Lung (tissue), 12 donors: ENCODE data around the gene COL4A2. TPM values are rescaled to one million over a fixed set of nuclear protein-coding genes. Genes with fewer than 3 reads are reported as not detected.
"Not testable (repeated sequence)": the region's sequence is repeated elsewhere in the genome, so short reads cannot be mapped to it uniquely, and the experiment has no call there.

Source experiments
- ATAC-seq: fragments of 200-7000 bp; cut with Tn5 transposase; one replicate; pipeline ENCODE4 v1.9.1; 2020; ENCODE audit warnings: moderate number of reproducible peaks; ENCODE audit not compliant: insufficient read depth, low FRiP score
- DNase-seq, 3 donors: peaks; one replicate each; pipeline ENCODE4 v3.0.0-alpha.2; 2013 to 2017
- H3K27ac ChIP-seq, 2 donors: one replicate each; pipeline ENCODE4 v1.5.1; 2013; ENCODE audit warnings: mild to moderate bottlenecking in 2 of 2, moderate library complexity in 2 of 2, control low read depth in 1 of 2, inconsistent platforms in 1 of 2, low read depth in 1 of 2, low read length in 1 of 2
- H3K27me3 ChIP-seq, 3 donors: one replicate each; pipeline ENCODE4 v1.5.1; 2013; ENCODE audit warnings: low read length in 2 of 3; ENCODE audit not compliant: control insufficient read depth in 3 of 3, insufficient read depth in 3 of 3
- H3K36me3 ChIP-seq, 4 donors: one replicate each; pipeline ENCODE4 v1.5.1; 2013; ENCODE audit warnings: low read length in 4 of 4, mild to moderate bottlenecking in 1 of 4, moderate library complexity in 1 of 4; ENCODE audit not compliant: control insufficient read depth in 4 of 4, insufficient read depth in 4 of 4
- H3K4me1 ChIP-seq, 5 donors: one replicate each; pipeline ENCODE4 v1.5.1; 2013; ENCODE audit warnings: low read length in 5 of 5, mild to moderate bottlenecking in 2 of 5, moderate library complexity in 1 of 5; ENCODE audit not compliant: control insufficient read depth in 5 of 5, insufficient read depth in 5 of 5
- H3K4me3 ChIP-seq: one replicate; pipeline ENCODE4 v1.5.1; 2013; ENCODE audit warnings: mild to moderate bottlenecking, control low read depth, moderate library complexity
- H3K9ac ChIP-seq, 2 donors: one replicate each; pipeline ENCODE4 v1.5.1; 2013; ENCODE audit warnings: low read length in 2 of 2, control low read depth in 1 of 2; ENCODE audit not compliant: insufficient read depth in 1 of 2
- H3K9me3 ChIP-seq, 4 donors: one replicate each; pipeline ENCODE4 v1.5.1; 2013; ENCODE audit warnings: low read length in 3 of 4, mild to moderate bottlenecking in 1 of 4, moderate library complexity in 1 of 4; ENCODE audit not compliant: control insufficient read depth in 4 of 4, insufficient read depth in 3 of 4
- CTCF ChIP-seq: IDR thresholded peaks from 2 replicates; pipeline ENCODE4 v1.5.1; 2012; ENCODE audit warnings: mild to moderate bottlenecking; ENCODE audit errors: control extremely low read depth, extremely low read depth
- WGBS, 2 donors: extraction: QIAGEN DNeasy Blood & Tissue Kit; methylation state at CpG; one replicate each; pipeline ENCODE4 v1.1.7; 2013; 5-methylcytosine and 5-hydroxymethylcytosine counted together
- polyA plus RNA-seq, 2 donors: library from polyadenylated mRNA; stranded (reverse); fragments of 200-250 nt; gene quantifications; one replicate each; pipeline ENCODE4 v1.2.1, GENCODE V29; 2013
- total RNA-seq, 2 donors: library from RNA; depleted of rRNA in 1 of 2; stranded (reverse); fragments of >200 nt in 1 of 2; gene quantifications; one replicate each; pipeline ENCODE4 v1.2.1, GENCODE V29; 2014 to 2021
- donor health status: control.
- donor health status: control.
- donor health status: Bipolar disorder and iron deficiency.
- donor health status: healthy.
- donor health status: DM: yes; HTN: yes; CAD: no.

Gene COL4A2
- total and polyA plus RNA-seq, 4 donors: 169 to 627 (median 339) TPM

DNA sequence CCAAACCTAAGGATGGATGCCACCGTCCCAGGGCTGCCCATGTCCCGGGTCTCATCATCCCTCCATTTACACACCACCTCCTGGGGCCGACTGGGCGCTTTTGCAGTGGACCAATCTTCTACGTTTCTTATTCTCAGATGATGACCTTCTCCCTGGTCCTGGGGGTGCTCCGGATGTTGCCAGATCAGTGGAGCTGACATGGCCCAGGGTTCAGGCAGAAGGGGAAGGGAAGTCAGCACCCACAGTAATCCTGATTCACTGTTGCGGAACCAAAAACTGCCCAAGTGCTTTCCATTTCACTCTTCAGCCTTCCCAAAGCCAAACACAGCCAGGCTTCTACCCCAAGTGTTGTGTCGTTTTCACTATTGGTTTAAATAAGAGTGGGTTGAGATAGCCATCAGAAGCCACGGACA is 224.6 kb downstream of the COL4A2 start:
- Histone ChIP-seq H3K27ac (peak overlapping the region in 1 of 2 donors; percentile 62), H3K9ac (no peak overlapping the region), H3K27me3 (no peaks in the 10 kb centered on the region), H3K9me3 (no peaks in the 10 kb centered on the region), H3K4me1 (peaks cover 0 to 22% (median 0%) of the 10 kb centered on the region in 5 donors), H3K4me3 (no peak overlapping the region), H3K36me3 (peaks cover 0 to 3% (median 0%) of the 10 kb centered on the region in 4 donors)
- no peak for TF ChIP-seq CTCF
- peak; percentile 30 for ATAC-seq
- DNase-seq: no peak
- WGBS, 2 donors: 79% methylated on average over 9 of the region's 9 CpGs

GRCh38 chr13:110532258-110532657 is 225.2 kb downstream of the COL4A2 start:
- H3K9me3 ChIP-seq, DNase-seq, H3K27me3 ChIP-seq, H3K36me3 ChIP-seq, H3K9ac ChIP-seq, H3K4me3 ChIP-seq, ATAC-seq, H3K27ac ChIP-seq: not testable (repeated sequence)
- H3K4me1 ChIP-seq: peaks cover 0 to 17% (median 0%) of the 10 kb centered on the region in 5 donors
- 59 to 67% methylated on average over 2 of the region's 2 CpGs for WGBS, 2 donors

DNA sequence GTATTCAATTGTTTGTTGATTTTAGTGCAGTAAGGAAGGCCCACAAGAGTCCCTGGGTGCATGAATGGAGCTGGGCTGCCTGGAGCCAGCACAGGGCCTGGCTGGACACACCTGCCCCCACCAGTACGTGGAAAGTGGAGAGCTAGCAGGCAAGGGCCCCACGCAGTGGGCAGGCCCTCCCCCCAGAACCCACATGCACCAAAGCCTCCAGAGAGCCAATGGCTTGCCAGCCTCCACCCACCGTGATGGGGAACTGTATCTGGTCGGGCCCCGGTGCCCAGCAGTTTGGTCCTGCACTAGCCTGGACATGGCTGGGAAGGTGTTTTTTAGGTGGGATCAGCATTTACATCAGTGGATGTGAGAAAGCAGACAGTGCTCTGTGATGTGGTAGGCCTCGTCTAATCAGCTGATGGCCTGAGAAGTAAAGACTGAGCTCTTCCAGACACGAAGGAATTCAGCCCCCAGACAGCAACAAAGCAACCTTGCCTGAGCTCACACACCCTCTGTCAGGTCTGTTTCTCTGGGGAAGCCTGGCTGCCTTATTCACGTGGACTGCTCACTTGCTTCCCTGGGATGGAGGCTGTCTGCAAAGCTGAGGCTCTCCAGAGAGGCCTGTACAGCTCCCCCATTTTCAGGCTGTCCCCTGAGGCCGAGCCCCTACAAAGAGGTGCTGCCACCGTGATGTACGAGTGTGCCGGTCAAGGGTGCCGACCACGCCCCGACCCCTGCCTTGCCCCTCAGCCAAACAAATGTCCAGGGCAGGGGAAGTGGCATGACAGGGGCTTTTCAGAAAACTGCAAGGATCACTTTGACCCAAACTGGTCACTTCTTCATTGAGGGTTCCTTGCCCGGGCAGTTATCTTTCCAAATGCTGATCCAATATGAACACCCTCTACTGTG is 226.9 kb downstream of the COL4A2 start:
- Histone ChIP-seq H3K27me3 (no peaks in the 10 kb centered on the region), H3K4me3 (no peak overlapping the region), H3K27ac (no peak overlapping the region), H3K36me3 (peaks cover 0 to 3% (median 0%) of the 10 kb centered on the region in 4 donors), H3K9ac (no peak overlapping the region), H3K9me3 (no peaks in the 10 kb centered on the region), H3K4me1 (peaks cover 0 to 15% (median 0%) of the 10 kb centered on the region in 5 donors)
- WGBS, 2 donors: 80 to 87% methylated on average over 16 of the region's 16 CpGs
- DNase-seq (no peak), ATAC-seq (no peak)
- no peak for TF ChIP-seq CTCF

GRCh38 chr13:110535526-110535925 is 228.4 kb downstream of the COL4A2 start:
- Histone ChIP-seq H3K4me3 (no peak overlapping the region), H3K27me3 (no peaks in the 10 kb centered on the region), H3K9me3 (no peaks in the 10 kb centered on the region), H3K27ac (no peak overlapping the region), H3K9ac (no peak overlapping the region), H3K4me1 (peaks cover 0 to 12% (median 0%) of the 10 kb centered on the region in 5 donors), H3K36me3 (peaks cover 0 to 3% (median 0%) of the 10 kb centered on the region in 4 donors)
- 96 to 98% methylated on average over 11 of the region's 11 CpGs for WGBS, 2 donors
- DNase-seq (no peak), ATAC-seq (no peak)
- no peak for TF ChIP-seq CTCF
